ENCODE measurements around the gene FAM180B.
"Not testable (repeated sequence)": the region's sequence is repeated elsewhere in the genome, so short reads cannot be mapped to it uniquely, and the experiment has no call there.

Gene FAM180B

GRCh38 chr11:47595967-47596366 lies 9.5 kb downstream of the FAM180B start:
- DNase-seq, result no peak

GRCh38 chr11:47599902-47600301 lies 13.4 kb downstream of the FAM180B start:
- no peak for DNase-seq

- DNase-seq, result no peak
Measured at GRCh38 chr11:47603295-47603694, 16.8 kb downstream of the FAM180B start.

- no peak for DNase-seq
Measured at GRCh38 chr11:47605921-47606320, 19.4 kb downstream of the FAM180B start.

- DNase-seq, result no peak
Measured at GRCh38 chr11:47606731-47607130, 20.3 kb downstream of the FAM180B start.

GRCh38 chr11:47607380-47607779 lies 20.9 kb downstream of the FAM180B start:
- no peak for DNase-seq

GRCh38 chr11:47609675-47610074 lies 23.2 kb downstream of the FAM180B start:
- DNase-seq, result no peak

- DNase-seq, result no peak
Measured at GRCh38 chr11:47611348-47611794, 24.9 kb downstream of the FAM180B start.

GRCh38 chr11:47615249-47615648 lies 28.8 kb downstream of the FAM180B start:
- no peak for DNase-seq

- DNase-seq, result peak in 1 of 2 experiments; percentile 16
Measured at GRCh38 chr11:47616726-47617416, 30.4 kb downstream of the FAM180B start.

GRCh38 chr11:47617417-47617809 lies 30.9 kb downstream of the FAM180B start:
- DNase-seq, result no peak

GRCh38 chr11:47620836-47621378 lies 34.4 kb downstream of the FAM180B start:
- DNase-seq, result no peak

- no peak for DNase-seq
Measured at GRCh38 chr11:47626234-47626633, 39.8 kb downstream of the FAM180B start.

GRCh38 chr11:47628026-47628425 lies 41.5 kb downstream of the FAM180B start:
- no peak for DNase-seq

GRCh38 chr11:47631473-47631872 lies 45.0 kb downstream of the FAM180B start:
- no peak for DNase-seq

GRCh38 chr11:47636331-47636730 lies 49.9 kb downstream of the FAM180B start:
- not testable (repeated sequence) for DNase-seq
